Measurements from ENCODE around the gene FBN1.

DNA sequence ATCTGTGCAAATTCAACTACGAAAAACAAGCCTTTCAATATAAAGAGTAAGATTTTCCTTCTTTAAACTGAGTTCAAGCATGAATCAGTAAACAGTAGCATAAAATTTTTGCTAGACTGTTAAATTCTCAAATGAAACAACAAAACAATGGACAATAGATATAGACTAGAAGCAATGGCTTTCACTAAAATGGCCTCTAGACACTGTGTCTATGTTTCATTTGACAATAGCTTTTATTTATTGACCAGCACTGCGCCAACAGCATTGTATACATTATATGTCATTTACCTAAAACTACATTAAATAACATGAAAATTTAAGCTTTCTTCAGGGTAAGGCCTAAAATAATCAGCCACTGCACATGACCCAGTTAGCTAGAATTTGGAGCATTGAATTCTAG, 165.8 kb downstream of the FBN1 start:
- TF ChIP-seq, protein P1, sequence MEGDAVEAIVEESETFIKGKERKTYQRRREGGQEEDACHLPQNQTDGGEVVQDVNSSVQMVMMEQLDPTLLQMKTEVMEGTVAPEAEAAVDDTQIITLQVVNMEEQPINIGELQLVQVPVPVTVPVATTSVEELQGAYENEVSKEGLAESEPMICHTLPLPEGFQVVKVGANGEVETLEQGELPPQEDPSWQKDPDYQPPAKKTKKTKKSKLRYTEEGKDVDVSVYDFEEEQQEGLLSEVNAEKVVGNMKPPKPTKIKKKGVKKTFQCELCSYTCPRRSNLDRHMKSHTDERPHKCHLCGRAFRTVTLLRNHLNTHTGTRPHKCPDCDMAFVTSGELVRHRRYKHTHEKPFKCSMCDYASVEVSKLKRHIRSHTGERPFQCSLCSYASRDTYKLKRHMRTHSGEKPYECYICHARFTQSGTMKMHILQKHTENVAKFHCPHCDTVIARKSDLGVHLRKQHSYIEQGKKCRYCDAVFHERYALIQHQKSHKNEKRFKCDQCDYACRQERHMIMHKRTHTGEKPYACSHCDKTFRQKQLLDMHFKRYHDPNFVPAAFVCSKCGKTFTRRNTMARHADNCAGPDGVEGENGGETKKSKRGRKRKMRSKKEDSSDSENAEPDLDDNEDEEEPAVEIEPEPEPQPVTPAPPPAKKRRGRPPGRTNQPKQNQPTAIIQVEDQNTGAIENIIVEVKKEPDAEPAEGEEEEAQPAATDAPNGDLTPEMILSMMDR (IDR thresholded peaks at IDR 0.05), result no peak
- TF ChIP-seq POLR2AphosphoS5 (IDR thresholded peaks at IDR 0.05), result no peak
